Measurements from ENCODE around the gene TBC1D3K.
"Not testable (repeated sequence)": the region's sequence is repeated elsewhere in the genome, so short reads cannot be mapped to it uniquely, and the experiment has no call there.

The TBC1D3K gene

DNA sequence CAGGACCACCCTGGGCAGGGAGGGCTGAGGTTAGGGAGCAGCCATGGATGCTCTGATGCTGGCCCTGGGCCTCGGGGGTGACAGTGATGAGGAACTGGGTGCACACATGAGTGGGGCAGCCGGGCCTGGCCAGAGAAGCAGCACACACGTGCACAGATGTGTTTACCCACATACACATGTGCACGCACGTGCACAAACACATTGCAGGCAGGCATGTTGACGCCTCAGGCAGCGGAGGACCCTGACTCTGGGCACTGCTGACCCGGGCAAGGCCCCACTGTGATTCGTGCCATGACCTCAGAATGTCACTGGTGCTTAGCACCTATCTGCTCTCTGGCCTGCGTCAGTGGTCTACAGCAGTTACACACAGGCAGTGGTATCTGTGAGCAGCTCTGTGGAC lies at the start of gene TBC1D3K:
Gene TBC1D3K (plus strand): TSS at position 301 of the 400 bp plus-strand sequence. CDS start 1,585 bp downstream, outside the sequence.
- not testable (repeated sequence) for H3K36me3 ChIP-seq (ENCODE audit: control insufficient read depth in 5 of 5, insufficient read depth in 5 of 5, low read length in 5 of 5); H3K4me1 ChIP-seq (ENCODE audit: control insufficient read depth in 5 of 5, insufficient read depth in 5 of 5, low read length in 5 of 5); H3K9me3 ChIP-seq (ENCODE audit: control insufficient read depth in 5 of 5, low read length in 5 of 5); H3K27me3 ChIP-seq (ENCODE audit: control insufficient read depth in 5 of 5, insufficient read depth in 4 of 5, low read length in 5 of 5); H3K9ac ChIP-seq (ENCODE audit: low read length in 5 of 5); H3K4me3 ChIP-seq (ENCODE audit: low read depth in 1 of 5, low read length in 5 of 5); H3K27ac ChIP-seq (ENCODE audit: low read depth, low read length)

GRCh38 chr17:37884516-37884915 lies 39.7 kb upstream of the TBC1D3K start:
- no peak overlapping the region for H3K9ac ChIP-seq (ENCODE audit: low read length in 5 of 5)
- no peaks in the 10 kb centered on the region for H3K9me3 ChIP-seq (ENCODE audit: control insufficient read depth in 5 of 5, low read length in 5 of 5)
- no peak overlapping the region for H3K27ac ChIP-seq (ENCODE audit: low read depth, low read length)
- H3K4me1 ChIP-seq (ENCODE audit: control insufficient read depth in 5 of 5, insufficient read depth in 5 of 5, low read length in 5 of 5) = no peaks in the 10 kb centered on the region
- H3K4me3 ChIP-seq (ENCODE audit: low read depth in 1 of 5, low read length in 5 of 5) = no peak overlapping the region
- H3K36me3 ChIP-seq (ENCODE audit: control insufficient read depth in 5 of 5, insufficient read depth in 5 of 5, low read length in 5 of 5) = no peaks in the 10 kb centered on the region
- H3K27me3 ChIP-seq (ENCODE audit: control insufficient read depth in 5 of 5, insufficient read depth in 4 of 5, low read length in 5 of 5) = no peaks in the 10 kb centered on the region

GRCh38 chr17:37885136-37885535 lies 39.1 kb upstream of the TBC1D3K start:
- no peaks in the 10 kb centered on the region for H3K9me3 ChIP-seq (ENCODE audit: control insufficient read depth in 5 of 5, low read length in 5 of 5)
- H3K4me1 ChIP-seq (ENCODE audit: control insufficient read depth in 5 of 5, insufficient read depth in 5 of 5, low read length in 5 of 5) = no peaks in the 10 kb centered on the region
- no peak overlapping the region for H3K27ac ChIP-seq (ENCODE audit: low read depth, low read length)
- no peak overlapping the region for H3K9ac ChIP-seq (ENCODE audit: low read length in 5 of 5)
- no peak overlapping the region for H3K4me3 ChIP-seq (ENCODE audit: low read depth in 1 of 5, low read length in 5 of 5)
- H3K27me3 ChIP-seq (ENCODE audit: control insufficient read depth in 5 of 5, insufficient read depth in 4 of 5, low read length in 5 of 5) = no peaks in the 10 kb centered on the region
- H3K36me3 ChIP-seq (ENCODE audit: control insufficient read depth in 5 of 5, insufficient read depth in 5 of 5, low read length in 5 of 5) = no peaks in the 10 kb centered on the region

GRCh38 chr17:37888881-37889280 lies 35.3 kb upstream of the TBC1D3K start:
- no peak overlapping the region for H3K27ac ChIP-seq (ENCODE audit: low read depth, low read length)
- H3K9ac ChIP-seq (ENCODE audit: low read length in 5 of 5) = no peak overlapping the region
- no peaks in the 10 kb centered on the region for H3K9me3 ChIP-seq (ENCODE audit: control insufficient read depth in 5 of 5, low read length in 5 of 5)
- no peak overlapping the region for H3K4me3 ChIP-seq (ENCODE audit: low read depth in 1 of 5, low read length in 5 of 5)
- no peaks in the 10 kb centered on the region for H3K36me3 ChIP-seq (ENCODE audit: control insufficient read depth in 5 of 5, insufficient read depth in 5 of 5, low read length in 5 of 5)
- no peaks in the 10 kb centered on the region for H3K4me1 ChIP-seq (ENCODE audit: control insufficient read depth in 5 of 5, insufficient read depth in 5 of 5, low read length in 5 of 5)
- no peaks in the 10 kb centered on the region for H3K27me3 ChIP-seq (ENCODE audit: control insufficient read depth in 5 of 5, insufficient read depth in 4 of 5, low read length in 5 of 5)

- not testable (repeated sequence) for H3K4me1 ChIP-seq (ENCODE audit: control insufficient read depth in 5 of 5, insufficient read depth in 5 of 5, low read length in 5 of 5); H3K36me3 ChIP-seq (ENCODE audit: control insufficient read depth in 5 of 5, insufficient read depth in 5 of 5, low read length in 5 of 5); H3K27me3 ChIP-seq (ENCODE audit: control insufficient read depth in 5 of 5, insufficient read depth in 4 of 5, low read length in 5 of 5); H3K9ac ChIP-seq (ENCODE audit: low read length in 5 of 5); H3K4me3 ChIP-seq (ENCODE audit: low read depth in 1 of 5, low read length in 5 of 5); H3K9me3 ChIP-seq (ENCODE audit: control insufficient read depth in 5 of 5, low read length in 5 of 5); H3K27ac ChIP-seq (ENCODE audit: low read depth, low read length)
Observed at GRCh38 chr17:37896961-37897360, 27.3 kb upstream of the TBC1D3K start.

Measured in subcutaneous abdominal adipose tissue (tissue), 5 donors.